ENCODE data around the gene NODAL.
"Not testable (repeated sequence)": the region's sequence is repeated elsewhere in the genome, so short reads cannot be mapped to it uniquely, and the experiment has no call there.

The NODAL gene

GRCh38 chr10:70441161-70441894 lies at the start of gene NODAL:
Gene NODAL, minus strand, starts transcription at chr10:70441681. Its CDS starts 14 bp downstream, at chr10:70441667.
- peak; percentile 19 for DNase-seq

DNA sequence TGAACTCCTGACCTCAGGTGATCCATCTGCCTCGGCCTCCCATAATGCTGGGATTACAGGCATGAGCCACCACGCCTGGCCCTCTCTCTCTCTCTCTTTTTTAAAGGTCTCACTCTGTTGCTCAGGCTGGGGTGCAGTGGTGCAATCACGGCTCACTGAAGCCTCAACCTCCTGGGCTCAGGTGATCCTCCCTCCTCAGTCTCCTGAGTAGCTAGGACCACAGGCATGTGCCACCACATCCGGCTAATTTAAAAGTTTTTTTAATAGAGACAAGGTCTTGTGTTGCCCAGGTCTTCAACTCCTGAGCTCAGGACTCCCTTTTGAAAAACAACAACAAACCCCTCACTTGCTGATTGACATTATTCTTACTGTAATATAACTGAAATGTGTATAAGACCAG lies 48.7 kb upstream of the NODAL start:
- DNase-seq, result no peak

DNA sequence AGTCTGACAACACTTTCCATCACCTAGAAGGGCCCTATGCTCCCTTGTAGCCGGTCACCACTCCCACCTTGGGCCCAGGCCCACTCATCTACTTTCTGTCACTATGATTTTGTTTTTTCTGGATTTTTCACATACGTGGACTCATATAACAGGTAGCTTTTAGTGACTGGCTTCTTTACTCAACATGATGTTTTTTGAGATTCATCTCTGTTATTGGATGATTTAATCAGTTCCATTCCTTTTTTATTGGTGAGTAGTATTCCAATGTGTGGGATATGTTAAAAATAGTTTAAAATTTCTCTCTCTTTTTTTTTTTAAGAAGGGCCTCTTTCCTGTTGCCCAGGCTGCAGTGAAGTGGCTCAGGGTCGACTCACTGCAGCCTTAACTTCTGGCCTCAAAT lies 46.3 kb upstream of the NODAL start:
- no peak for DNase-seq

GRCh38 chr10:70483872-70484271 lies 42.4 kb upstream of the NODAL start:
- DNase-seq, result not testable (repeated sequence)

GRCh38 chr10:70482982-70483760 lies 41.7 kb upstream of the NODAL start:
- DNase-seq, result no peak

DNA sequence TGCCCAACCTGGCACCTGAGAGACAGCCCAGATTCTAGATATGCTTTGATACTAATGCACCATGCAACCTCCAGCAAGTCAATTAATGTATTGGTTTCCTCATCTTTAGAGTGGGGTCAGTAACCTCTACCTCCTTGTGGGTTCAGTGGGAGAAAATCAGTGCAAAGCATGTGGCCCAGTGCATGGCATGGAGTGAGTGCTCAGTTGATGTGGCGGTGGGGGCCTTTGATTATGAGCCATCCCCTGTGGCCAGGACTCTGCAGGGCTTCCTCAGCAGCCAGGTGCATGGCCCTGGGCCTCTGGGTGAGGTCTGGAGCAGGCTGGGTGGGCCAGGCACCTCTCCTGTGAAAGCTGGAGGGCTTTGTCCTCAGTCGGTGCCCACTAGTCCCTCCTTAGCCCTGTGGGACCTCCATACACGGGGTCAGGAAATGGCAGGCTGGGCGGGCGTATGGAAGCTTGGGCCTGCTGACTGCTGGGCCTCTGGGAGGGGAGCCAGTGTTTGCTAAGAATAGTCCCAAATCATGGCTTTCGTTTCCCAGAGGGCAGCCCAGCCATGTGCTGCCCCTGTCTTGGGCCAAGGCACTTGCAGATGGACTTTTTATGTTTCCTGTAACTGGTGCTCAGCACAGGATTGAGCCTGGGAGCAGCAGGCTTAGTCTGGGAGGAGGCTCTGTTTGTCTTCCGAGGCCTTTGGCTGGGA lies 40.5 kb upstream of the NODAL start:
- no peak for DNase-seq

DNA sequence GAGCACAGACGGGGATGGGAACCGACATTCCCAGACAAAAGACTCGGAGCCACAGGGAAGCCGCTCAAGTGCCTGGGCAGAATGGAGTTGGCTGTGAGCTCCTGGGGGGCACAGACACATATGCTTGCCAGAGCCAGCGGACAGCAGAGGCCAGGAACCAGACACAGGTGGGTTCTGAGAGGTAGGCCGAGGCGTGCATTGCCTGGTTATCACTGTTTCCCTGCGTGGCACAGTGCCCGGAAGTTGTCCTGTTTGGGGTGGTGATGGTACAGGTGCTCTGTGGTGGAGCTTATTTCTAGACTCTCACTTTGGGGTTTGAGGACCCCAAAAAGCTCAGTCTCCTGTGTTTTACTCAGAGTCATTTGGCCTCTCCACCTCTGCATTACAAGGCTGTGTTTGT lies 39.6 kb upstream of the NODAL start:
- no peak for DNase-seq

GRCh38 chr10:70480239-70480861 lies 38.9 kb upstream of the NODAL start:
- DNase-seq, result peak; percentile 46

DNA sequence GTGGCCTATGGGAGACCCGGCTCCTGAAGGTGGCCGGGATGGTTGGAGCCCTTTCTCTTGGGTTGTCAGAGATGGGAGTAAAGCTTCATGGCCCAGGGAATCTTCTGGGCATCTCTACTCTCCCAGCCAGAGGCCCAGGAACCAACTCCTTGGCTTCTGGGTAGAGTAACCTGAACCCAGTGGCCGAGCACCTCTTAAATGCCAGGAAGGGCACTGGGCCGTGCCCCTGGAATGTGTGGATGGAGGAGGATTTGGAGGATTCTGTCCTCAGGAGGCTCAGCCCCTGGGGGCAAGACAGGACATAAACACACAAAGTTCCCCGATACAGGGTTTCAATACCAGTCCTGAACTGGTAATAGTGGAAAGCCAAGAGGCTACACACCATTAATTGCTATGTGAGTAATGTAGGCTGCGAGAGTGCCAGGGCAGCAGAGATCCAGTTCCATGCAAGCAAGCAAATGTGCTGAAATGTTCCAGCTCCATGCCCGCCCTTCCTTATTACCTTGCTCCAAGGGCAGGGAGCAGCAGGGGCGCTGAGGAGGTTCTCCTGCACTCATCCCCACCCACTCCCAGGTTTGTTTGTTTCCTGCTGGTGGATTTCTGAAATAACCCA lies 38.3 kb upstream of the NODAL start:
- no peak for DNase-seq

- DNase-seq, result no peak
Observed at GRCh38 chr10:70479165-70479581, 37.7 kb upstream of the NODAL start.

GRCh38 chr10:70478191-70479164 lies 37.0 kb upstream of the NODAL start, which contains the start of gene PALD1:
Gene PALD1, plus strand, starts transcription at chr10:70478767. Its CDS starts 47,185 bp downstream, at chr10:70525952.
- peak; percentile 39 for DNase-seq

- peak; percentile 83 for DNase-seq
Observed at GRCh38 chr10:70477661-70478162, 36.2 kb upstream of the NODAL start.

DNA sequence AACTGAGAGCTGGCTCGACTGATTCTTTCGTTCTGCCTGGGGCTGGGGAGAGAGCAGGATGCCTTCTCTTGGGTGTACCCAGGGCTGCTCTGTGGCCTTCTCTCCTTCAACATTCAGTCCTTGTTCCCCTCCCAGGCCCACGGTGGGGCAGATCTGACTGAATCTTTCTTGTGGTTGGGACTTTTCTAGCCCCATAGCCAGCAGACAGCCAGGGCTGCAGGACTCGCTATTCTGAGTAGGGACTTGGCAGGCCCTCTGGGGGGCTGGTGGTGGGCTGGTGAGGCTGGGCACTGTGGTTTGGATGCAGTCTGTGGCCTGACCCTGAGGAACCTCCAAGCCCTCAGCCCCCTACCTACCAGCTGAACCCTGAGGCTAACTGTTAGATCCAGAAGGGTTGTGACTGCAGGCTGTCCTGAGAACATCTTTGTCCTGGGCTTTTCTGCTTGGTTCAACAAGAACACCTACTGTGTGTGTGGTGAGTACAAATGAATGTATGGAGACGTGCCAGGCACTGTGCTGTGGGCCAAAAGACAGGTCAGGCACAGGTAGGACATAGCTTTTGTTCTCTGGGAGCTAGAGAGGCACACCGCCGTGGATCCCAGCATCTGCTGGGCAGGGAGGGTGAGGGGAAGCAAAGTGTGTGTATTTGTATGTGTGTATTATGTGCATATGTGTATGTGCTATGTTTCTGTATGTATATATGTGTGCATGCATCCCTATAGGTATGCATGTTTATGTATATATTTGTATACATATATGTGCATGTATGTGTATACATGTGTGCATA lies 35.0 kb upstream of the NODAL start:
- DNase-seq, result peak; percentile 16

GRCh38 chr10:70475661-70476060 lies 34.2 kb upstream of the NODAL start:
- no peak for DNase-seq

- DNase-seq, result no peak
Observed at GRCh38 chr10:70474780-70475179, 33.3 kb upstream of the NODAL start.

DNA sequence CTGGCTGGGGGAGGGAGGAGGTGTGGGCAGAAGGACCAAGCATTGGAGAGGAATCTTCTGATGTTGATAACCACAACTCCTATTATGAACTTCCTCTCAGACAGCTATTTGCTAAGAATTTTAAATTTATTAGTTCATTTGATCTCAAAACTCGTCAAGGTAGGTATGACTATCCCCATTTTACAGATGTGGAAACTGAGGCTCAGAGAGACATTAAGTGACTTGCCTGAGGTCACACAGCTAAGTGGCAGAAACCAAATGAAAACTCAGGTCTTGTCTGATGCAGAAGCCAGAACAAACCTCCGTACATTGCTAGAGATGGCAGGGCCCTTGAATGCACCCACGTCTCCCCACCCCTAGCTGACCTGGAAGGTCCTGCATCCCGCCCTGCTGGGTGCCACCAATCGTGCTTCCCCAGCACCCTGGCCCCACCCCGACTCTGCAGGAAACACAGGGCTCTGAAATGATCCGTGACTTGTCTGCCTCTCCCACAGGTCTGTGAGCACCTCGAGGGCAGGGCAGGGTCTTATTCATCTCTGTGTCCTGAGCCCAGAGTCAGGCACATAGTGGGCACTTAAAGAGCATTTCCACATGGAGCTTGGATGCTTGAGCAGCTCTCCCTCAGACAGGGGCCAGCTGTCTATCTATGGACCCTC lies 31.4 kb upstream of the NODAL start:
- no peak for DNase-seq

DNA sequence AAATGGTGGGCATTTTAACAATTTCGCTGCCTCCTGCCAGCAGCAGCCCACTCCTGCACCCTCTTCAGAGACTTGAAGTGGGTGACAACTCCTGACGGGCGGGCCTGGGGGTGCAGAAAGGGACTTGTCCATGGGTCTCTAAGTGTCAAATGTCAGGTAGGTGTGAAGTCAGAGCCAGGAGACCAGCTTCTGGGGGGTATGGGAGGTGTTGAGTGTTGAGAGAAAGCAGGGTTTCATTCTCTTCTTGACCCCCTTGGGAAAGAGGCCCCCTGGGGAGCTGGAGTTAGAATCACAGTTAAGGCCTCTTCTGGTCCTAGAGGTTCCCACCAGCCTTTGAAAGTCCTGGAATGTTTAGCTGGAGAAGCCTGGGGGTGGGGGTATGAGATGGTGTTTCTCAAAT lies 25.5 kb upstream of the NODAL start:
- DNase-seq, result no peak

GRCh38 chr10:70465832-70466231 lies 24.4 kb upstream of the NODAL start:
- no peak for DNase-seq

DNA sequence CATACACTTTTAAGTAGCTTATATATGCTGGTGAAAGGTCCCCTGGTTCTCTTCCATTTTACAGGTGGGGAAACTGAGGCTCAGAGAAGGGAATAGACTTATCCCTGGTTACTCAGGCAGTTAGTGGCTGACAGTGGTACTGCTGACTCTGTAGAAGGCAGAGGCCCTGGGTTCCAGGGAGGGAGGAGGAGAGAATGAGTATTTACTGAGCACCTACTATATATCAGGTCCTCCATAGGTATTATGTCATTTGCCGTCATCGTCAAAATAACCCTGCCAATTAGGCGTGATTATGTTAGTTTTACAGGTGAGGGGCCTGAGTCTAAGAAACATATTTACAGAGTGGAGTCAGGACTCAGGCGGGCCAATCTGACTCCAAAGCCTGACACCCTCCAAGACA lies 23.8 kb upstream of the NODAL start:
- no peak for DNase-seq
